Ishikawa (cell line): ENCODE data around the gene POSTN.

Source experiments
- CEBPB ChIP-seq: IDR thresholded peaks from 2 replicates; pipeline ENCODE4 v1.6.1; 2012
- CREB1 ChIP-seq: IDR thresholded peaks from 2 replicates; pipeline ENCODE4 v1.6.1; 2012; ENCODE audit warnings: low read depth
- EGR1 ChIP-seq: IDR thresholded peaks from 2 replicates; pipeline ENCODE4 v1.6.1; 2012
- EP300 ChIP-seq: IDR thresholded peaks from 2 replicates; pipeline ENCODE4 v1.6.1; 2012; ENCODE audit warnings: borderline replicate concordance
- FOXM1 ChIP-seq: IDR thresholded peaks from 2 replicates; pipeline ENCODE4 v1.6.1; 2012; ENCODE audit warnings: low read depth, borderline replicate concordance
- MAX ChIP-seq: IDR thresholded peaks from 2 replicates; pipeline ENCODE4 v1.6.1; 2012
- NFIC ChIP-seq: IDR thresholded peaks from 2 replicates; pipeline ENCODE4 v1.6.1; 2012
- RAD21 ChIP-seq: IDR thresholded peaks from 2 replicates; pipeline ENCODE4 v1.6.1; 2012; ENCODE audit warnings: low read depth
- REST ChIP-seq: IDR thresholded peaks from 2 replicates; pipeline ENCODE4 v1.6.1; 2012; ENCODE audit warnings: low read depth, mild to moderate bottlenecking
- TAF1 ChIP-seq: IDR thresholded peaks from 2 replicates; pipeline ENCODE4 v1.6.1; 2012; ENCODE audit warnings: low read depth, mild to moderate bottlenecking
- TCF12 ChIP-seq: IDR thresholded peaks from 2 replicates; pipeline ENCODE4 v1.6.1; 2012; ENCODE audit warnings: low read depth
- TEAD4 ChIP-seq: IDR thresholded peaks from 2 replicates; pipeline ENCODE4 v1.6.1; 2012
- USF1 ChIP-seq: IDR thresholded peaks from 2 replicates; pipeline ENCODE4 v1.6.1; 2012
- YY1 ChIP-seq: IDR thresholded peaks from 2 replicates; pipeline ENCODE4 v1.6.1; 2012; ENCODE audit warnings: low read depth
- ZBTB7A ChIP-seq: IDR thresholded peaks from 2 replicates; pipeline ENCODE4 v1.6.1; 2012; ENCODE audit warnings: low read depth

Gene POSTN

GRCh38 chr13:37594550-37594949, 4.0 kb downstream of the POSTN start:
- TF ChIP-seq TCF12, result no peak
- TF ChIP-seq NFIC, result no peak
- TF ChIP-seq RAD21, result no peak
- no peak for TF ChIP-seq CEBPB
- TF ChIP-seq EP300, result no peak
- TF ChIP-seq ZBTB7A, result no peak
- no peak for TF ChIP-seq EGR1
- TF ChIP-seq REST, result no peak
- TF ChIP-seq TEAD4, result no peak
- no peak for TF ChIP-seq TAF1
- no peak for TF ChIP-seq USF1
- no peak for TF ChIP-seq FOXM1
- no peak for TF ChIP-seq CREB1
- no peak for TF ChIP-seq MAX
- TF ChIP-seq YY1, result no peak

GRCh38 chr13:37587236-37587635, 11.3 kb downstream of the POSTN start:
- TF ChIP-seq ZBTB7A, result no peak
- TF ChIP-seq YY1, result no peak
- TF ChIP-seq USF1, result no peak
- no peak for TF ChIP-seq TAF1
- no peak for TF ChIP-seq MAX
- TF ChIP-seq REST, result no peak

GRCh38 chr13:37586164-37586563, 12.4 kb downstream of the POSTN start:
- no peak for TF ChIP-seq TEAD4
- no peak for TF ChIP-seq EP300
- no peak for TF ChIP-seq NFIC
- no peak for TF ChIP-seq TAF1
- TF ChIP-seq YY1, result no peak
- TF ChIP-seq FOXM1, result no peak
- TF ChIP-seq CEBPB, result no peak
- TF ChIP-seq USF1, result no peak
- TF ChIP-seq RAD21, result no peak
- no peak for TF ChIP-seq CREB1
- TF ChIP-seq MAX, result no peak
- no peak for TF ChIP-seq REST
- no peak for TF ChIP-seq ZBTB7A
- TF ChIP-seq TCF12, result no peak
- TF ChIP-seq EGR1, result no peak

- TF ChIP-seq ZBTB7A, result no peak
- TF ChIP-seq EP300, result no peak
- TF ChIP-seq NFIC, result no peak
- TF ChIP-seq REST, result no peak
- TF ChIP-seq CEBPB, result no peak
- no peak for TF ChIP-seq FOXM1
- no peak for TF ChIP-seq USF1
- TF ChIP-seq CREB1, result no peak
- TF ChIP-seq TAF1, result no peak
- no peak for TF ChIP-seq MAX
- no peak for TF ChIP-seq YY1
- no peak for TF ChIP-seq TEAD4
- no peak for TF ChIP-seq EGR1
- TF ChIP-seq TCF12, result no peak
- TF ChIP-seq RAD21, result no peak
Measured at GRCh38 chr13:37585541-37585940, 13.0 kb downstream of the POSTN start.
